Endodermal cell (in vitro differentiated cells): ENCODE results near the gene TCIRG1. TPM values are rescaled to one million over a fixed set of nuclear protein-coding genes. Genes with fewer than 3 reads are reported as not detected.

ENCODE experiments used
- DNase-seq: peaks from one replicate; pipeline ENCODE4 v3.0.0-alpha.2; 2017
- H3K27ac ChIP-seq: 2 replicates; pipeline ENCODE4 v1.5.1; 2013; ENCODE audit warnings: mild to moderate bottlenecking, low read depth, low read length, moderate library complexity
- H3K27me3 ChIP-seq: 2 replicates; pipeline ENCODE4 v1.6.1; 2013; ENCODE audit warnings: mild to moderate bottlenecking, low read length, moderate library complexity; ENCODE audit not compliant: insufficient read depth, control insufficient read depth, poor library complexity, severe bottlenecking
- H3K36me3 ChIP-seq: 2 replicates; pipeline ENCODE4 v1.7.0; 2013; ENCODE audit warnings: mild to moderate bottlenecking, low read length, moderate library complexity; ENCODE audit not compliant: control insufficient read depth, insufficient read depth
- H3K4me1 ChIP-seq: one replicate; pipeline ENCODE4 v1.7.0; 2013; ENCODE audit warnings: low read length; ENCODE audit not compliant: control insufficient read depth, insufficient read depth
- H3K4me3 ChIP-seq: 2 replicates; pipeline ENCODE4 v1.5.1; 2013; ENCODE audit warnings: mild to moderate bottlenecking, low read length, moderate library complexity
- H3K9ac ChIP-seq: 2 replicates; pipeline ENCODE4 v1.6.1; 2013; ENCODE audit warnings: mild to moderate bottlenecking, low read length, moderate library complexity; ENCODE audit not compliant: poor library complexity, severe bottlenecking; ENCODE audit errors: extremely low read depth
- H3K9me3 ChIP-seq: 2 replicates; pipeline ENCODE4 v1.6.1; 2013; ENCODE audit warnings: mild to moderate bottlenecking, low read length, moderate library complexity; ENCODE audit not compliant: control insufficient read depth
- H3K27ac Mint-ChIP-seq: 2 replicates; pipeline ENCODE4 v1.8.0; 2020; ENCODE audit warnings: mixed read lengths
- H3K27me3 Mint-ChIP-seq: 2 replicates; pipeline ENCODE4 v1.8.0; 2021; ENCODE audit warnings: mild to moderate bottlenecking, mixed read lengths; ENCODE audit not compliant: insufficient read depth
- H3K36me3 Mint-ChIP-seq: 2 replicates; pipeline ENCODE4 v1.8.0; 2020; ENCODE audit warnings: low read depth, mixed read lengths
- H3K4me1 Mint-ChIP-seq: 2 replicates; pipeline ENCODE4 v1.8.0; 2020; ENCODE audit warnings: mixed read lengths
- H3K4me3 Mint-ChIP-seq: 2 replicates; pipeline ENCODE4 v1.8.0; 2020; ENCODE audit warnings: mild to moderate bottlenecking, moderate library complexity, mixed read lengths
- H3K9me3 Mint-ChIP-seq: 2 replicates; pipeline ENCODE4 v1.8.0; 2020; ENCODE audit warnings: mild to moderate bottlenecking, mixed read lengths
- CTCF ChIP-seq: fragments of 200-600 bp; sonication (generic); conservative IDR thresholded peaks from 2 replicates; pipeline ENCODE4 v1.5.0; 2021; ENCODE audit warnings: antibody characterized with exemption, mild to moderate bottlenecking
- WGBS, 2 experiments: methylation state at CpG; one replicate each; pipeline versions ENCODE4 v1.1.5 to v1.1.7; 2013; ENCODE audit warnings: missing lambda C conversion rate in 2 of 2, mixed read lengths in 1 of 2; ENCODE audit not compliant: insufficient coverage in 1 of 2, insufficient read length in 1 of 2; 5-methylcytosine and 5-hydroxymethylcytosine counted together
- total RNA-seq, 2 donors: library from RNA; stranded (reverse); fragmentation: NEBNext Ultra II Directional in 1 of 2; extraction: Animal tissue kit (Norgen Biotek cat#: 25700) in 1 of 2; gene quantifications; 2 replicates in 1 of 2; 3 replicates in 1 of 2; pipeline ENCODE4 v1.2.1, GENCODE V29; 2021

TCIRG1 gene
- total RNA-seq, 2 donors from 2014 or later = 61.6 to 70.4 TPM

DNA sequence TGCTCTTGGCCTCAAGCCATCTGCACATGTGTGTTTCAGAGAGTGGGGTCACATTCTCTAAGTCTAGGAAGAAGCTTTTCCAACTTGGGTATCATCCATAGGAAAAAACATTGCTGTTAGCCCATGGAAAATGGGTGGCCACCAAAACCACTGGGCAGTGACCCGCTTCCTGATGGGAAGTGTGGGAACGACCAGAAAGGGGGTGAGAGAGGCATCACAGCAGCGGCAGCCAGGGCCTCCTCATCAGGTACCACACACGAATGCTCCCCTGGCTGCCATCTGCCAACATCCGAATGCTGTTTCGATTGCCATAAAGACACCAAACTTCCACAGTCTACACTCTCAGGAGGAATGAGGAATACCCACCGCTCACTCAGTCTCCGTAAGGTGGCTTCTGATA lies 42.0 kb downstream of the TCIRG1 start:
- Histone ChIP-seq H3K9me3 (no peaks in the 10 kb centered on the region), H3K9ac (no peak overlapping the region), H3K27ac (no peak overlapping the region), H3K36me3 (peaks cover 28% of the 10 kb centered on the region), H3K4me3 (no peak overlapping the region), H3K27me3 (no peaks in the 10 kb centered on the region), H3K4me1 (no peaks in the 10 kb centered on the region)
- Mint-ChIP-seq H3K4me1 (peaks cover 2% of the 10 kb centered on the region), H3K9me3 (no peaks in the 10 kb centered on the region), H3K4me3 (no peak overlapping the region), H3K27ac (no peak overlapping the region), H3K27me3 (no peaks in the 10 kb centered on the region), H3K36me3 (peaks cover 36% of the 10 kb centered on the region)
- WGBS, 2 experiments = 98% methylated on average over 6 to 8 of the region's 8 CpGs
- TF ChIP-seq CTCF = no peak
- DNase-seq = no peak

GRCh38 chr11:68081691-68082090 lies 42.9 kb downstream of the TCIRG1 start:
- H3K27ac ChIP-seq = no peak overlapping the region
- peaks cover 28% of the 10 kb centered on the region for H3K36me3 ChIP-seq
- H3K4me3 ChIP-seq = no peak overlapping the region
- peaks cover 2% of the 10 kb centered on the region for H3K4me1 Mint-ChIP-seq
- H3K4me3 Mint-ChIP-seq = no peak overlapping the region
- no peak overlapping the region for H3K9ac ChIP-seq
- no peaks in the 10 kb centered on the region for H3K9me3 Mint-ChIP-seq
- WGBS, 2 experiments = 96 to 98% methylated on average over 6 to 9 of the region's 9 CpGs
- no peaks in the 10 kb centered on the region for H3K27me3 Mint-ChIP-seq
- DNase-seq = no peak
- H3K27ac Mint-ChIP-seq = no peak overlapping the region
- no peaks in the 10 kb centered on the region for H3K4me1 ChIP-seq
- no peak for TF ChIP-seq CTCF
- H3K27me3 ChIP-seq = no peaks in the 10 kb centered on the region
- H3K36me3 Mint-ChIP-seq = peaks cover 36% of the 10 kb centered on the region
- H3K9me3 ChIP-seq = no peaks in the 10 kb centered on the region

- no peak overlapping the region for H3K27ac ChIP-seq
- Mint-ChIP-seq H3K9me3 (no peaks in the 10 kb centered on the region), H3K27me3 (no peaks in the 10 kb centered on the region), H3K4me3 (no peak overlapping the region), H3K27ac (no peak overlapping the region), H3K4me1 (peaks cover 2% of the 10 kb centered on the region), H3K36me3 (peaks cover 32% of the 10 kb centered on the region)
- no peaks in the 10 kb centered on the region for H3K4me1 ChIP-seq
- H3K4me3 ChIP-seq = no peak overlapping the region
- no peaks in the 10 kb centered on the region for H3K9me3 ChIP-seq
- no peaks in the 10 kb centered on the region for H3K27me3 ChIP-seq
- no peak for DNase-seq
- WGBS, 2 experiments = 78% methylated on average over 1 of the region's 3 CpGs; no CpG with 5 or more reads in 1 of the 2 experiments
- no peak overlapping the region for H3K9ac ChIP-seq
- TF ChIP-seq CTCF = no peak
- peaks cover 25% of the 10 kb centered on the region for H3K36me3 ChIP-seq
These were observed 43.7 kb downstream of the TCIRG1 start for GRCh38 chr11:68082481-68082880.
